WTC11 (cell line): ENCODE results near the gene RASAL2. TPM values are rescaled to one million over a fixed set of nuclear protein-coding genes. Genes with fewer than 3 reads are reported as not detected.

Experiments used
- ATAC-seq: fragments of 200-7000 bp; cut with Tn5 transposase; 2 replicates; pipeline ENCODE4 v1.10.0; 2021; ENCODE audit warnings: mild to moderate bottlenecking, moderate library complexity
- CTCF ChIA-PET: fragments of 300-600 bp; sonication (Branson Sonifier 250); formaldehyde crosslinking; loops from one replicate; lab custom pipeline; 2021; ENCODE audit warnings: antibody characterized with exemption; lab: Charles Lee
- POLR2A ChIA-PET: fragments of 350-600 bp; sonication (Branson Sonifier 250); formaldehyde crosslinking; loops from one replicate; lab custom pipeline; 2021; ENCODE audit warnings: antibody characterized with exemption; lab: Charles Lee
- DNase-seq: peaks from one replicate; pipeline ENCODE4 v3.0.0; 2021; ENCODE audit warnings: low spot score
- H3K27ac Mint-ChIP-seq: 2 replicates; pipeline ENCODE4 v1.8.0; 2021; ENCODE audit warnings: mixed read lengths
- H3K27me3 Mint-ChIP-seq: 2 replicates; pipeline ENCODE4 v1.8.0; 2021; ENCODE audit warnings: low read depth, mild to moderate bottlenecking, moderate library complexity, mixed read lengths
- H3K36me3 Mint-ChIP-seq: 2 replicates; pipeline ENCODE4 v1.8.0; 2021; ENCODE audit warnings: mixed read lengths
- H3K4me1 Mint-ChIP-seq: 2 replicates; pipeline ENCODE4 v1.8.0; 2022; ENCODE audit warnings: mixed read lengths
- H3K4me3 Mint-ChIP-seq: 2 replicates; pipeline ENCODE4 v1.8.0; 2021; ENCODE audit warnings: mild to moderate bottlenecking, moderate library complexity, mixed read lengths
- H3K9me3 Mint-ChIP-seq: 2 replicates; pipeline ENCODE4 v1.8.0; 2021; ENCODE audit warnings: mixed read lengths
- AFF4 ChIP-seq: sonication (generic); formaldehyde crosslinking; IDR thresholded peaks from 2 replicates; pipeline ENCODE4 v1.8.1; 2023; ENCODE audit warnings: mild to moderate bottlenecking, missing genetic modification reagents, borderline replicate concordance
- ATF6 ChIP-seq: sonication (generic); formaldehyde crosslinking; IDR thresholded peaks from 2 replicates; pipeline ENCODE4 v1.8.1; 2023; ENCODE audit warnings: mild to moderate bottlenecking, missing genetic modification reagents
- CDX4 ChIP-seq: fragments of 250-450 bp; sonication (Bioruptor Pico); IDR thresholded peaks from 2 replicates; pipeline ENCODE4 v1.9.0; 2021; ENCODE audit warnings: moderate library complexity, mild to moderate bottlenecking, inconsistent platforms, borderline replicate concordance
- E2F4 ChIP-seq: sonication (generic); formaldehyde crosslinking; IDR thresholded peaks from 2 replicates; pipeline ENCODE4 v1.8.1; 2022; ENCODE audit warnings: low read depth, mild to moderate bottlenecking, moderate library complexity, missing genetic modification reagents, borderline replicate concordance
- IRF1 ChIP-seq: sonication (generic); formaldehyde crosslinking; IDR thresholded peaks from 2 replicates; pipeline ENCODE4 v1.8.0; 2023; ENCODE audit warnings: missing genetic modification reagents
- MAX ChIP-seq: sonication (generic); formaldehyde crosslinking; IDR thresholded peaks from 2 replicates; pipeline ENCODE4 v1.8.0; 2022; ENCODE audit warnings: mild to moderate bottlenecking, missing genetic modification reagents
- NFYB ChIP-seq: sonication (generic); formaldehyde crosslinking; conservative IDR thresholded peaks from 2 replicates; pipeline ENCODE4 v1.8.0; 2022; ENCODE audit warnings: low read depth, missing genetic modification reagents
- NR1H2 ChIP-seq: sonication (generic); formaldehyde crosslinking; IDR thresholded peaks from 2 replicates; pipeline ENCODE4 v1.9.0; 2021; ENCODE audit warnings: mild to moderate bottlenecking, moderate library complexity, missing genetic modification reagents
- SP1 ChIP-seq: sonication (generic); formaldehyde crosslinking; conservative IDR thresholded peaks from 2 replicates; pipeline ENCODE4 v1.8.1; 2022; ENCODE audit warnings: missing genetic modification reagents
- USF1 ChIP-seq: sonication (generic); formaldehyde crosslinking; IDR thresholded peaks from 2 replicates; pipeline ENCODE4 v1.8.0; 2022; ENCODE audit warnings: mild to moderate bottlenecking, missing genetic modification reagents
- ZNF138 ChIP-seq: sonication (generic); formaldehyde crosslinking; conservative IDR thresholded peaks from 2 replicates; pipeline ENCODE4 v1.8.1; 2022; ENCODE audit warnings: mild to moderate bottlenecking, moderate library complexity, missing genetic modification reagents
- ZNF281 ChIP-seq: sonication (generic); formaldehyde crosslinking; IDR thresholded peaks from 2 replicates; pipeline ENCODE4 v1.8.0; 2023; ENCODE audit warnings: mild to moderate bottlenecking, missing genetic modification reagents
- ZNF317 ChIP-seq: sonication (generic); formaldehyde crosslinking; IDR thresholded peaks from 2 replicates; pipeline ENCODE4 v1.8.1; 2023; ENCODE audit warnings: low read depth, mild to moderate bottlenecking, moderate library complexity, missing genetic modification reagents, borderline replicate concordance
- ZNF416 ChIP-seq: fragments of 250-450 bp; sonication (Bioruptor Pico); IDR thresholded peaks from 2 replicates; pipeline ENCODE4 v1.9.0; 2021; ENCODE audit warnings: mild to moderate bottlenecking, inconsistent platforms
- ZNF423 ChIP-seq: fragments of 250-450 bp; sonication (Bioruptor Pico); IDR thresholded peaks from 2 replicates; pipeline ENCODE4 v2.1.2; 2022; ENCODE audit warnings: mild to moderate bottlenecking, moderate library complexity
- ZNF512 ChIP-seq: sonication (generic); formaldehyde crosslinking; IDR thresholded peaks from 2 replicates; pipeline ENCODE4 v1.8.1; 2022; ENCODE audit warnings: missing genetic modification reagents, borderline replicate concordance
- total RNA-seq: library from RNA; stranded (reverse); gene quantifications from 3 replicates; pipeline ENCODE4 v1.2.3, GENCODE V29; 2021

Gene RASAL2
- total RNA-seq, 1 experiment from 2014 or later: 29.5 TPM

- Mint-ChIP-seq H3K27ac (no peak overlapping the region), H3K4me1 (peaks cover 23% of the 10 kb centered on the region), H3K9me3 (peaks cover 13% of the 10 kb centered on the region), H3K27me3 (no peaks in the 10 kb centered on the region), H3K36me3 (peaks cover 9% of the 10 kb centered on the region; the same call in 1 of the 2 replicates)
- no peak for DNase-seq
- POLR2A ChIA-PET: no interaction called here
- TF ChIP-seq NFYB: no peak
- no peak for TF ChIP-seq SP1 (CRISPR knock-in tag)
- no peak for TF ChIP-seq ZNF423 (CRISPR knock-in tag)
- no peak for TF ChIP-seq IRF1 (CRISPR knock-in tag)
- TF ChIP-seq ZNF138 (CRISPR knock-in tag): no peak
- TF ChIP-seq, all 79 proteins: peak for 0
- ATAC-seq: no peak
- CTCF ChIA-PET: no interaction called here
- no peak overlapping the region for H3K4me3 Mint-ChIP-seq
Observed at GRCh38 chr1:178134061-178134460, 40.2 kb downstream of the RASAL2 start.

- no peaks in the 10 kb centered on the region for H3K27me3 Mint-ChIP-seq
- POLR2A ChIA-PET: no interaction called here
- 0 out of 2 replicates have a peak, but pooled peaks cover 3% of the 10 kb centered on the region for H3K9me3 Mint-ChIP-seq
- peaks cover 3% of the 10 kb centered on the region; the same call in 1 of the 2 replicates for H3K36me3 Mint-ChIP-seq
- CTCF ChIA-PET: interaction anchor here (1.3 kb wide), 1 partner anchor 100 kb away, joined by 4 read pairs; no protein-coding TSS in a partner anchor
- DNase-seq (no peak), ATAC-seq (no peak)
- H3K4me3 Mint-ChIP-seq: no peak overlapping the region
- H3K4me1 Mint-ChIP-seq: peaks cover 43% of the 10 kb centered on the region
- TF ChIP-seq ZNF512 (CRISPR knock-in tag): no peak
- no peak for TF ChIP-seq USF1 (CRISPR knock-in tag)
- no peak for TF ChIP-seq ZNF416 (CRISPR knock-in tag)
- TF ChIP-seq ZNF281 (CRISPR knock-in tag): no peak
- no peak for TF ChIP-seq MAX (CRISPR knock-in tag)
- no peak for TF ChIP-seq CDX4
- no peak for TF ChIP-seq ZNF317
- TF ChIP-seq ATF6 (CRISPR knock-in tag): no peak
- TF ChIP-seq AFF4: no peak
- TF ChIP-seq E2F4 (CRISPR knock-in tag): no peak
- TF ChIP-seq SP1 (CRISPR knock-in tag): no peak
- TF ChIP-seq NR1H2 (CRISPR knock-in tag): no peak
- H3K27ac Mint-ChIP-seq: peak overlapping the region; percentile 7; the same call in 1 of the 2 replicates
Observed at GRCh38 chr1:178137238-178137637, 43.3 kb downstream of the RASAL2 start.
